GM23338 (cell line): ENCODE results near the gene CMC1. TPM values are rescaled to one million over a fixed set of nuclear protein-coding genes. Genes with fewer than 3 reads are reported as not detected.

Experiments used
- ATAC-seq: fragments of 200-7000 bp; cut with Tn5 transposase; 3 replicates; pipeline ENCODE4 v1.9.1; 2020
- DNase-seq: peaks from one replicate; pipeline ENCODE4 v3.0.0-alpha.2; 2015; ENCODE audit warnings: low spot score
- H2AFZ ChIP-seq: fragments of 200-600 bp; sonication (generic); 2 replicates; pipeline ENCODE4 v1.8.0; 2016; ENCODE audit warnings: antibody characterized with exemption, mild to moderate bottlenecking, moderate library complexity
- H3F3A ChIP-seq: fragments of 200-600 bp; sonication (generic); replicated peaks from 2 replicates; pipeline ENCODE4 v1.8.0; 2017; ENCODE audit warnings: antibody characterized with exemption, mixed run types, low read depth
- H3K27ac ChIP-seq: fragments of 200-600 bp; sonication (generic); 2 replicates; pipeline ENCODE4 v1.6.1; 2016; ENCODE audit warnings: low read depth
- H3K27me3 ChIP-seq: fragments of 200-600 bp; sonication (generic); 2 replicates; pipeline ENCODE4 v1.8.0; 2016; ENCODE audit warnings: mild to moderate bottlenecking, mixed run types, moderate library complexity; ENCODE audit not compliant: insufficient read depth
- H3K36me3 ChIP-seq: fragments of 200-600 bp; sonication (generic); 2 replicates; pipeline ENCODE4 v1.8.0; 2016; ENCODE audit warnings: mild to moderate bottlenecking; ENCODE audit not compliant: insufficient read depth
- H3K4me1 ChIP-seq: fragments of 200-600 bp; sonication (generic); 2 replicates; pipeline ENCODE4 v1.8.0; 2016; ENCODE audit warnings: mild to moderate bottlenecking, moderate library complexity; ENCODE audit not compliant: insufficient read depth
- H3K4me2 ChIP-seq: fragments of 200-600 bp; sonication (generic); 2 replicates; pipeline ENCODE4 v1.7.1; 2017; ENCODE audit warnings: mixed run types
- H3K4me3 ChIP-seq: fragments of 200-600 bp; sonication (generic); 2 replicates; pipeline ENCODE4 v1.6.1; 2016; ENCODE audit warnings: mixed run types
- H3K79me2 ChIP-seq: fragments of 200-600 bp; sonication (generic); replicated peaks from 2 replicates; pipeline ENCODE4 v1.8.0; 2017; ENCODE audit warnings: mild to moderate bottlenecking; ENCODE audit not compliant: insufficient read depth
- H3K9me2 ChIP-seq: fragments of 200-600 bp; sonication (generic); 2 replicates; pipeline ENCODE4 v1.8.0; 2017; ENCODE audit not compliant: insufficient read depth
- H4K20me1 ChIP-seq: fragments of 200-600 bp; sonication (generic); replicated peaks from 2 replicates; pipeline ENCODE4 v1.8.0; 2017; ENCODE audit warnings: mild to moderate bottlenecking; ENCODE audit not compliant: insufficient read depth
- H3K27ac Mint-ChIP-seq: 2 replicates; pipeline ENCODE4 v1.8.0; 2020; ENCODE audit warnings: inconsistent platforms, mild to moderate bottlenecking, moderate library complexity, mixed read lengths
- H3K27me3 Mint-ChIP-seq: 3 replicates; pipeline ENCODE4 v1.8.0; 2022; ENCODE audit warnings: low read depth, mild to moderate bottlenecking, moderate library complexity, mixed read lengths, inconsistent platforms; ENCODE audit not compliant: insufficient read depth, poor library complexity
- H3K36me3 Mint-ChIP-seq: 3 replicates; pipeline ENCODE4 v1.8.0; 2021; ENCODE audit warnings: low read depth, mild to moderate bottlenecking, inconsistent platforms, moderate library complexity, mixed read lengths
- H3K4me1 Mint-ChIP-seq: 3 replicates; pipeline ENCODE4 v1.8.0; 2020; ENCODE audit warnings: mild to moderate bottlenecking, inconsistent platforms, mixed read lengths
- H3K4me3 Mint-ChIP-seq: 3 replicates; pipeline ENCODE4 v1.8.0; 2021; ENCODE audit warnings: moderate library complexity, mild to moderate bottlenecking, inconsistent platforms, mixed read lengths
- H3K9me3 Mint-ChIP-seq: 3 replicates; pipeline ENCODE4 v1.8.0; 2020; ENCODE audit warnings: moderate library complexity, mild to moderate bottlenecking, inconsistent platforms, mixed read lengths
- ETS1 ChIP-seq: IDR thresholded peaks from 2 replicates; pipeline ENCODE4 v1.6.1; 2016; ENCODE audit warnings: antibody characterized with exemption
- EZH2phosphoT487 ChIP-seq: fragments of 200-600 bp; sonication (generic); IDR thresholded peaks from one replicate; pipeline ENCODE4 v1.8.1; 2018; ENCODE audit warnings: antibody characterized with exemption; ENCODE audit not compliant: unreplicated experiment
- JUNB ChIP-seq: IDR thresholded peaks from one replicate; pipeline ENCODE4 v1.6.1; 2016; ENCODE audit warnings: antibody characterized with exemption; ENCODE audit not compliant: unreplicated experiment
- NANOG ChIP-seq: IDR thresholded peaks from 2 replicates; pipeline ENCODE4 v1.6.1; 2016; ENCODE audit warnings: antibody characterized with exemption, borderline replicate concordance
- POLR2AphosphoS5 ChIP-seq: IDR thresholded peaks from 2 replicates; pipeline ENCODE4 v1.6.1; 2016; ENCODE audit warnings: antibody characterized with exemption, low read depth
- REST ChIP-seq: IDR thresholded peaks from one replicate; pipeline ENCODE4 v1.6.1; 2018; ENCODE audit warnings: antibody characterized with exemption; ENCODE audit not compliant: unreplicated experiment
- STAT1 ChIP-seq: IDR thresholded peaks from one replicate; pipeline ENCODE4 v1.6.1; 2016; ENCODE audit warnings: antibody characterized with exemption; ENCODE audit not compliant: unreplicated experiment
- ZNF114 ChIP-seq: fragments of 250-450 bp; sonication (Bioruptor Pico); IDR thresholded peaks from 2 replicates; pipeline ENCODE4 v1.5.0; 2020; ENCODE audit warnings: mild to moderate bottlenecking, moderate library complexity
- ZNF331 ChIP-seq: fragments of 250-450 bp; sonication (Bioruptor Pico); IDR thresholded peaks from 2 replicates; pipeline ENCODE4 v1.5.0; 2020; ENCODE audit warnings: low read depth, mild to moderate bottlenecking, moderate library complexity
- polyA plus RNA-seq: library from polyadenylated mRNA; unstranded; fragments of >200 nt; fragmentation: Nextera tagmentation; extraction: Ambion mirVana; gene quantifications from 2 replicates; pipeline ENCODE4 v1.2.1, GENCODE V29; 2016
- total RNA-seq: library from RNA; depleted of rRNA; stranded (reverse); fragments of >200 nt; shearing (Covaris generic); gene quantifications from 2 replicates; pipeline ENCODE4 v1.2.3, GENCODE V29; 2014
- TF ChIP-seq, protein P1 (sequence below): fragments of 250-450 bp; sonication (Bioruptor Pico); IDR thresholded peaks from 2 replicates; pipeline ENCODE4 v1.5.0; 2020; ENCODE audit warnings: mild to moderate bottlenecking, moderate library complexity

Gene CMC1
- total and polyA plus RNA-seq, 2 experiments from 2014 or later: 9.2 to 144 TPM

DNA sequence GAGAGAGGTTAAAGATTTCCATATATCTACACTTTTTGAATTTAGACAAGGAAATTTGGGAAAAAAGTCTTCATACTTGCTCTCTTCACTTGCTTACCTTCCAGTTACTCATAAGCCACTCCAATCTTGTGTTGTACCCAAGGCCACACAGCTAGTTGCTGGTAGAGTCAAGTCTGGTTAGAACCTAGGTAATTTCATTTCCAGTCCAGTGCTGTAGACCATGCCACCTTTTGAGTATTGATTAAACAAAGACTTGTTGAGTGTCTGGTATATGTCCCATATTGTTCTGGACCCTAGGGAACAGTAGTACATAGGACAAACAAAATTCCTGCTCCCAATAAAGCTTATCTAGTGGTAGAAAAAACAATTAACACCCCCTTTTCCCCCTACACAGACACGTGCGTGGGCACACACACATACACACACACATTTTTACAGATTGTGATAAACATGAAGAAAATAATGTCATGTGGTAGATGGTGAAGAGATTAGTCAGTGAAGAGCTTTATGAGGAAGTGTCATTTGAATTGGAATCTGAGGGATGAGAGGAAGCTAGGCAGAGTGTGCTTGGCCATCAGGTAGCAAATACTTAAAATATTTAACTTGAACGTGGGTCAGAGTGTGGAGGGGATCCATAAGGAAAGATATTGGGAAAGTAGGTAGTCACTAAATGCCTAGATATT is 2.1 kb downstream of the CMC1 start:
- no peak overlapping the region for H3K4me3 Mint-ChIP-seq

More for the DNA sequence above, 2.1 kb downstream of the CMC1 start:
- Histone ChIP-seq H3K4me3 (no peak overlapping the region), H3K4me1 (peaks cover 52% of the 10 kb centered on the region), H3K36me3 (no peaks in the 10 kb centered on the region), H3K4me2 (0 out of 2 replicates have a peak overlapping the region, but pooled peaks have one; percentile 8), H3K27me3 (no peaks in the 10 kb centered on the region), H3K79me2 (peaks cover 67% of the 10 kb centered on the region), H3K9me2 (no peaks in the 10 kb centered on the region), H3K27ac (no peak overlapping the region), H4K20me1 (no peaks in the 10 kb centered on the region), H3F3A (no peaks in the 10 kb centered on the region), H2AFZ (no peak overlapping the region)
- Mint-ChIP-seq H3K36me3 (peaks cover 6% of the 10 kb centered on the region; the same call in 2 of the 3 replicates), H3K27ac (no peak overlapping the region), H3K9me3 (no peaks in the 10 kb centered on the region; the same call in 2 of the 3 replicates), H3K27me3 (peaks cover 2% of the 10 kb centered on the region), H3K4me1 (peaks cover 72% of the 10 kb centered on the region)
- DNase-seq: no peak
- TF ChIP-seq ETS1 (no peak), ZNF331 (CRISPR knock-in tag) (no peak), JUNB (no peak), NANOG (no peak), EZH2phosphoT487 (no peak), ZNF114 (CRISPR knock-in tag) (no peak), STAT1 (no peak), POLR2AphosphoS5 (no peak), REST (no peak)
- TF ChIP-seq, protein P1, sequence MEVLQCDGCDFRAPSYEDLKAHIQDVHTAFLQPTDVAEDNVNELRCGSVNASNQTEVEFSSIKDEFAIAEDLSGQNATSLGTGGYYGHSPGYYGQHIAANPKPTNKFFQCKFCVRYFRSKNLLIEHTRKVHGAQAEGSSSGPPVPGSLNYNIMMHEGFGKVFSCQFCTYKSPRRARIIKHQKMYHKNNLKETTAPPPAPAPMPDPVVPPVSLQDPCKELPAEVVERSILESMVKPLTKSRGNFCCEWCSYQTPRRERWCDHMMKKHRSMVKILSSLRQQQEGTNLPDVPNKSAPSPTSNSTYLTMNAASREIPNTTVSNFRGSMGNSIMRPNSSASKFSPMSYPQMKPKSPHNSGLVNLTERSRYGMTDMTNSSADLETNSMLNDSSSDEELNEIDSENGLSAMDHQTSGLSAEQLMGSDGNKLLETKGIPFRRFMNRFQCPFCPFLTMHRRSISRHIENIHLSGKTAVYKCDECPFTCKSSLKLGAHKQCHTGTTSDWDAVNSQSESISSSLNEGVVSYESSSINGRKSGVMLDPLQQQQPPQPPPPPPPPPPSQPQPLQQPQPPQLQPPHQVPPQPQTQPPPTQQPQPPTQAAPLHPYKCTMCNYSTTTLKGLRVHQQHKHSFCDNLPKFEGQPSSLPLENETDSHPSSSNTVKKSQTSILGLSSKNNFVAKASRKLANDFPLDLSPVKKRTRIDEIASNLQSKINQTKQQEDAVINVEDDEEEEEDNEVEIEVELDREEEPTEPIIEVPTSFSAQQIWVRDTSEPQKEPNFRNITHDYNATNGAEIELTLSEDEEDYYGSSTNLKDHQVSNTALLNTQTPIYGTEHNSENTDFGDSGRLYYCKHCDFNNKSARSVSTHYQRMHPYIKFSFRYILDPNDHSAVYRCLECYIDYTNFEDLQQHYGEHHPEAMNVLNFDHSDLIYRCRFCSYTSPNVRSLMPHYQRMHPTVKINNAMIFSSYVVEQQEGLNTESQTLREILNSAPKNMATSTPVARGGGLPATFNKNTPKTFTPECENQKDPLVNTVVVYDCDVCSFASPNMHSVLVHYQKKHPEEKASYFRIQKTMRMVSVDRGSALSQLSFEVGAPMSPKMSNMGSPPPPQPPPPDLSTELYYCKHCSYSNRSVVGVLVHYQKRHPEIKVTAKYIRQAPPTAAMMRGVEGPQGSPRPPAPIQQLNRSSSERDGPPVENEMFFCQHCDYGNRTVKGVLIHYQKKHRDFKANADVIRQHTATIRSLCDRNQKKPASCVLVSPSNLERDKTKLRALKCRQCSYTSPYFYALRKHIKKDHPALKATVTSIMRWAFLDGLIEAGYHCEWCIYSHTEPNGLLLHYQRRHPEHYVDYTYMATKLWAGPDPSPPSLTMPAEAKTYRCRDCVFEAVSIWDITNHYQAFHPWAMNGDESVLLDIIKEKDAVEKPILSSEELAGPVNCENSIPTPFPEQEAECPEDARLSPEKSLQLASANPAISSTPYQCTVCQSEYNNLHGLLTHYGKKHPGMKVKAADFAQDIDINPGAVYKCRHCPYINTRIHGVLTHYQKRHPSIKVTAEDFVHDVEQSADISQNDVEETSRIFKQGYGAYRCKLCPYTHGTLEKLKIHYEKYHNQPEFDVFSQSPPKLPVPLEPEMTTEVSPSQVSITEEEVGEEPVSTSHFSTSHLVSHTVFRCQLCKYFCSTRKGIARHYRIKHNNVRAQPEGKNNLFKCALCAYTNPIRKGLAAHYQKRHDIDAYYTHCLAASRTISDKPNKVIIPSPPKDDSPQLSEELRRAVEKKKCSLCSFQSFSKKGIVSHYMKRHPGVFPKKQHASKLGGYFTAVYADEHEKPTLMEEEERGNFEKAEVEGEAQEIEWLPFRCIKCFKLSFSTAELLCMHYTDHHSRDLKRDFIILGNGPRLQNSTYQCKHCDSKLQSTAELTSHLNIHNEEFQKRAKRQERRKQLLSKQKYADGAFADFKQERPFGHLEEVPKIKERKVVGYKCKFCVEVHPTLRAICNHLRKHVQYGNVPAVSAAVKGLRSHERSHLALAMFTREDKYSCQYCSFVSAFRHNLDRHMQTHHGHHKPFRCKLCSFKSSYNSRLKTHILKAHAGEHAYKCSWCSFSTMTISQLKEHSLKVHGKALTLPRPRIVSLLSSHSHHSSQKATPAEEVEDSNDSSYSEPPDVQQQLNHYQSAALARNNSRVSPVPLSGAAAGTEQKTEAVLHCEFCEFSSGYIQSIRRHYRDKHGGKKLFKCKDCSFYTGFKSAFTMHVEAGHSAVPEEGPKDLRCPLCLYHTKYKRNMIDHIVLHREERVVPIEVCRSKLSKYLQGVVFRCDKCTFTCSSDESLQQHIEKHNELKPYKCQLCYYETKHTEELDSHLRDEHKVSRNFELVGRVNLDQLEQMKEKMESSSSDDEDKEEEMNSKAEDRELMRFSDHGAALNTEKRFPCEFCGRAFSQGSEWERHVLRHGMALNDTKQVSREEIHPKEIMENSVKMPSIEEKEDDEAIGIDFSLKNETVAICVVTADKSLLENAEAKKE: no peak
- ATAC-seq: no peak
